K562 (cell line): Measurements from ENCODE around the gene RNF144A. TPM values are rescaled to one million over a fixed set of nuclear protein-coding genes. Genes with fewer than 3 reads are reported as not detected.

ENCODE experiments used
- ATAC-seq: fragments of 200-7000 bp; cut with Tn5 transposase; 3 replicates; pipeline ENCODE4 v1.9.1; 2020; ENCODE audit warnings: moderate library complexity
- BruUV-seq: library from RNA; stranded (reverse); fragments of 400-500 nt; replicated peaks from 2 replicates; lab custom pipeline; 2021; lab: Mats Ljungman, UMichigan
- CTCF ChIA-PET: fragments of 300-600 bp; formaldehyde crosslinking; extraction: SDS; loops from one replicate; lab custom pipeline; 2021; ENCODE audit warnings: low intra/inter-chr PET ratio; lab: Yijun Ruan, JAX
- POLR2A ChIA-PET: fragments of 300-600, 350-650 bp; sonication (Branson Sonifier 250); formaldehyde crosslinking; extraction: SDS; loops from one replicate; lab custom pipeline; 2021; ENCODE audit warnings: antibody characterized with exemption, inconsistent platforms; lab: Yijun Ruan, JAX
- DNase-seq, 4 experiments: peaks; one replicate each; pipeline versions ENCODE4 v3.0.0 to v3.0.0-alpha.2; 2011 to 2018; ENCODE audit warnings: low spot score in 3 of 4, mixed read lengths in 3 of 4; ENCODE audit errors: extremely low read depth in 1 of 4
- FAIRE-seq: peaks from 2 replicates; lab custom pipeline; 2011; peaks lifted over from hg19 to GRCh38; lab: Jason Lieb, UNC
- H2AFZ ChIP-seq: 2 replicates; pipeline ENCODE4 v1.6.0; 2011; ENCODE audit warnings: low read depth, low read length, control low read depth, inconsistent platforms
- H3K27ac ChIP-seq: fragments of 200-600 bp; 3 replicates; pipeline ENCODE4 v1.8.0; 2011; ENCODE audit warnings: low read depth, mild to moderate bottlenecking, control low read depth, inconsistent platforms, low read length, moderate library complexity, mixed read lengths; ENCODE audit errors: extremely low read depth
- H3K27me3 ChIP-seq, 2 experiments: fragments of 300-600 bp in 1 of 2; 2 replicates in 1 of 2; 3 replicates in 1 of 2; pipeline versions ENCODE4 v1.6.0 to v1.8.0; 2011; ENCODE audit warnings: inconsistent platforms in 2 of 2, low read length in 2 of 2, mild to moderate bottlenecking in 1 of 2, mixed read lengths in 1 of 2, moderate library complexity in 1 of 2; ENCODE audit not compliant: control insufficient read depth in 2 of 2, insufficient read depth in 2 of 2
- H3K36me3 ChIP-seq: fragments of 300-600 bp; 3 replicates; pipeline ENCODE4 v1.8.0; 2011; ENCODE audit warnings: mild to moderate bottlenecking, low read length, inconsistent platforms; ENCODE audit not compliant: control insufficient read depth, insufficient read depth
- H3K4me1 ChIP-seq, 2 experiments: fragments of 200-600 bp in 1 of 2; replicated peaks in 1 of 2; 2 replicates in 1 of 2; 3 replicates in 1 of 2; pipeline versions ENCODE4 v1.5.1 to v1.8.0; 2011; ENCODE audit warnings: inconsistent platforms in 2 of 2, low read length in 2 of 2, mild to moderate bottlenecking in 1 of 2, mixed read lengths in 1 of 2, moderate library complexity in 1 of 2; ENCODE audit not compliant: control insufficient read depth in 2 of 2, insufficient read depth in 2 of 2
- H3K4me2 ChIP-seq: 2 replicates; pipeline ENCODE4 v1.6.1; 2011; ENCODE audit warnings: low read length, control low read depth, inconsistent platforms, mixed read lengths; ENCODE audit not compliant: insufficient read depth
- H3K4me3 ChIP-seq: fragments of 200-600 bp; sonication (generic), shearing (Covaris generic); 2 replicates; pipeline ENCODE4 v1.5.1; 2016; ENCODE audit warnings: control low read depth, inconsistent platforms
- H3K79me2 ChIP-seq: fragments of 200-600 bp; 3 replicates; pipeline ENCODE4 v1.8.0; 2011; ENCODE audit warnings: low read length, inconsistent platforms; ENCODE audit not compliant: control insufficient read depth, insufficient read depth
- H3K9ac ChIP-seq, 2 experiments: 2 replicates each; pipeline versions ENCODE4 v1.6.0 to v1.6.1; 2011; ENCODE audit warnings: low read depth in 2 of 2, low read length in 2 of 2, control low read depth in 1 of 2, inconsistent platforms in 1 of 2, mild to moderate bottlenecking in 1 of 2, mixed read lengths in 1 of 2; ENCODE audit not compliant: insufficient read depth in 1 of 2
- H3K9me1 ChIP-seq: one replicate; pipeline ENCODE4 v1.6.0; 2011; ENCODE audit warnings: inconsistent platforms, mild to moderate bottlenecking, low read length, moderate library complexity; ENCODE audit not compliant: control insufficient read depth, insufficient read depth
- H3K9me3 ChIP-seq: replicated peaks from 2 replicates; pipeline ENCODE4 v1.5.1; 2011; ENCODE audit warnings: low read depth, low read length, inconsistent platforms; ENCODE audit not compliant: control insufficient read depth, insufficient read depth
- H4K20me1 ChIP-seq: replicated peaks from 2 replicates; pipeline ENCODE4 v1.6.1; 2011; ENCODE audit warnings: low read length, inconsistent platforms, mixed read lengths; ENCODE audit not compliant: control insufficient read depth, insufficient read depth
- BDP1 ChIP-seq: IDR thresholded peaks from 3 replicates; pipeline ENCODE4 v1.6.1; 2011; ENCODE audit not compliant: insufficient read length, insufficient read depth
- CAMTA2 ChIP-seq: fragments of 250-450 bp; sonication (Bioruptor Pico); conservative IDR thresholded peaks from 2 replicates; pipeline ENCODE4 v1.5.1; 2022
- CBFA2T3 ChIP-seq: fragments of 450-650 bp; IDR thresholded peaks from 2 replicates; pipeline ENCODE4 v1.6.1; 2017
- HSF4 ChIP-seq: fragments of 250-450 bp; sonication (Bioruptor Pico); IDR thresholded peaks from 2 replicates; pipeline ENCODE4 v2.1.2; 2022; ENCODE audit warnings: mild to moderate bottlenecking, moderate library complexity, borderline replicate concordance
- KAT2B ChIP-seq: IDR thresholded peaks from one replicate; pipeline ENCODE4 v1.6.1; 2012; ENCODE audit warnings: low read depth, mild to moderate bottlenecking, control low read depth, inconsistent platforms, low read length, moderate library complexity
- KAT8 ChIP-seq: fragments of 450-650 bp; IDR thresholded peaks from 2 replicates; pipeline ENCODE4 v1.6.1; 2016; ENCODE audit warnings: low read depth, mild to moderate bottlenecking
- KDM4B ChIP-seq, 2 experiments: fragments of 450-650 bp in 1 of 2; sonication (generic) in 1 of 2; IDR thresholded peaks; 2 replicates each; pipeline ENCODE4 v1.6.1; 2016 to 2017; ENCODE audit warnings: borderline replicate concordance in 2 of 2, antibody characterized with exemption in 1 of 2, low read depth in 1 of 2, mild to moderate bottlenecking in 1 of 2
- NR2F6 ChIP-seq: fragments of 450-650 bp; formaldehyde crosslinking; IDR thresholded peaks from 2 replicates; pipeline ENCODE4 v1.4.0; 2020; ENCODE audit warnings: mild to moderate bottlenecking
- SMAD2 ChIP-seq: fragments of 150-350 bp; IDR thresholded peaks from 2 replicates; pipeline ENCODE4 v1.6.1; 2014; ENCODE audit warnings: low read depth, mild to moderate bottlenecking, low read length
- SPI1 ChIP-seq: IDR thresholded peaks from 2 replicates; pipeline ENCODE4 v1.6.1; 2011; ENCODE audit warnings: low read depth, low read length, control low read depth, borderline replicate concordance
- ZNF347 ChIP-seq: fragments of 450-650 bp; formaldehyde crosslinking; IDR thresholded peaks from 2 replicates; pipeline ENCODE4 v1.4.0; 2020; ENCODE audit warnings: low read depth, mild to moderate bottlenecking, moderate library complexity
- ZNF778 ChIP-seq: fragments of 450-650 bp; formaldehyde crosslinking; IDR thresholded peaks from 2 replicates; pipeline ENCODE4 v1.4.0; 2020; ENCODE audit warnings: mild to moderate bottlenecking, moderate library complexity
- in situ Hi-C: fragments of 300-500 bp; cut with MboI; formaldehyde crosslinking; loops from 4 replicates; pipeline ENCODE4 v1.15.0; 2018; ENCODE audit warnings: inconsistent platforms, mixed read lengths
- intact Hi-C: fragments of 100-400 bp; cut with micrococcal nuclease; formaldehyde crosslinking; loops from 2 replicates; pipeline ENCODE4 v1.14.2; 2022
- polyA plus RNA-seq, 8 experiments: library from polyadenylated mRNA; depleted of rRNA in 4 of 8; stranded (reverse) in 5 of 8; unstranded in 3 of 8; fragments of >200 nt; fragmentation: Nextera tagmentation in 2 of 8; fragmentation: Illumina TruSeq in 1 of 8; extraction: Ambion mirVana in 2 of 8; extraction: Trizol in 1 of 8; gene quantifications; 2 replicates each; pipeline versions ENCODE4 v1.2.1 to v1.2.3, GENCODE V29; 2011 to 2014; ENCODE audit warnings: inconsistent platforms in 1 of 8, missing spikeins in 1 of 8
- total RNA-seq, 7 experiments: library from RNA; depleted of rRNA in 6 of 7; stranded (reverse); fragments of >200 nt in 6 of 7; fragmentation: Illumina TruSeq in 2 of 7; extraction: Trizol in 2 of 7; gene quantifications; 2 replicates each; pipeline versions ENCODE4 v1.2.1 to v1.2.3, GENCODE V29; 2011 to 2021; ENCODE audit warnings: low replicate concordance in 1 of 7
- TF ChIP-seq, protein P1 (sequence below), 2 experiments: IDR thresholded peaks in 1 of 2; conservative IDR thresholded peaks in 1 of 2; 2 replicates each; pipeline ENCODE4 v1.6.1; 2016; ENCODE audit warnings: low read depth in 2 of 2, mild to moderate bottlenecking in 1 of 2, missing compliant biosample characterization in 1 of 2, missing genetic modification characterization in 1 of 2, moderate library complexity in 1 of 2
- TF ChIP-seq, protein P2 (sequence below): fragments of 250-450 bp; sonication (Bioruptor Pico); IDR thresholded peaks from 2 replicates; pipeline ENCODE4 v1.5.0; 2020; ENCODE audit warnings: mild to moderate bottlenecking, borderline replicate concordance
- TF ChIP-seq, protein P3 (sequence below): fragments of 200-800 bp; sonication (Bioruptor generic); IDR thresholded peaks from 2 replicates; pipeline ENCODE4 v1.6.1; 2017; ENCODE audit warnings: missing genetic modification characterization, missing compliant biosample characterization
- TF ChIP-seq, protein P4 (sequence below): sonication (generic); formaldehyde crosslinking; IDR thresholded peaks from 2 replicates; pipeline ENCODE4 v1.8.1; 2023; ENCODE audit warnings: mild to moderate bottlenecking, missing genetic modification reagents

RNF144A gene
- total and polyA plus RNA-seq, 9 of the 15 experiments (the other 6 are each of a cell fraction or from before 2014, with no cell fraction given): 0.96 to 11.3 (median 6.2) TPM

DNA sequence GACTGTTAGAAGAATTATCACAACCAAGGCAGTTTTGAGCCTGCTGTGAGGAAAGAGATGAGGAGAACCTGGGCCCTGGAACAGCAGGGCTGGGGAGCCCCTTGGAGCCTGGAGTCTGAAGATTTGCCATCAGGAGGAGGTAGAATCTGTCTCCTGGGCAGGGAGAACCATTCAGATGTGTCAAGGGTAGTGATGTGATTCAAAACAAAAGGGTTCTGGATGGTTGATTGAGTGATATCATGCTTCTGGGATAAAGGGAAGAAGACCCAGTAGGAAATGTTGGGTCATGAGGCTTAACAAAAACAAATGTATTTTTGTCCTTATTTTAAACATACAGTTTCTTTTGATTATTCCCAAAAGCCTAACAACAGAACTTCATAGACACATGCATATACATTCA, 28.6 kb downstream of the RNF144A start:
- POLR2A ChIA-PET: no interaction called here
- DNase-seq (no peak), FAIRE-seq (no peak), ATAC-seq (no peak)
- Histone ChIP-seq H3K9ac (no peak overlapping the region), H3K9me3 (no peaks in the 10 kb centered on the region), H3K4me3 (no peak overlapping the region), H3K4me1 (no peaks in the 10 kb centered on the region; a peak in 2 of 5 replicates), H3K9me1 (no peaks in the 10 kb centered on the region), H3K27me3 (no peaks in the 10 kb centered on the region), H2AFZ (no peak overlapping the region), H3K79me2 (no peaks in the 10 kb centered on the region), H4K20me1 (no peaks in the 10 kb centered on the region), H3K4me2 (no peak overlapping the region), H3K27ac (no peak overlapping the region), H3K36me3 (no peaks in the 10 kb centered on the region; the same call in 2 of the 3 replicates)
- TF ChIP-seq, protein P1, sequence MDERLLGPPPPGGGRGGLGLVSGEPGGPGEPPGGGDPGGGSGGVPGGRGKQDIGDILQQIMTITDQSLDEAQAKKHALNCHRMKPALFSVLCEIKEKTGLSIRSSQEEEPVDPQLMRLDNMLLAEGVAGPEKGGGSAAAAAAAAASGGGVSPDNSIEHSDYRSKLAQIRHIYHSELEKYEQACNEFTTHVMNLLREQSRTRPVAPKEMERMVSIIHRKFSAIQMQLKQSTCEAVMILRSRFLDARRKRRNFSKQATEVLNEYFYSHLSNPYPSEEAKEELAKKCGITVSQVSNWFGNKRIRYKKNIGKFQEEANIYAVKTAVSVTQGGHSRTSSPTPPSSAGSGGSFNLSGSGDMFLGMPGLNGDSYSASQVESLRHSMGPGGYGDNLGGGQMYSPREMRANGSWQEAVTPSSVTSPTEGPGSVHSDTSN (CRISPR knock-in tag; IDR thresholded peaks at IDR 0.05; ENCODE audit: low read depth): no peak
- TF ChIP-seq, protein P1 (tag; conservative IDR thresholded peaks at IDR 0.05; ENCODE audit: low read depth): no peak
- TF ChIP-seq SPI1 (no peak), HSF4 (CRISPR knock-in tag) (no peak), KAT2B (no peak), BDP1 (no peak), NR2F6 (CRISPR knock-in tag) (no peak), ZNF347 (no peak), CBFA2T3 (no peak), SMAD2 (no peak), ZNF778 (CRISPR knock-in tag) (no peak), CAMTA2 (no peak), KAT8 (no peak), KDM4B (IDR thresholded peaks at IDR 0.05; ENCODE audit: borderline replicate concordance in 2 of 2, low read depth in 1 of 2) (no peak)
- TF ChIP-seq, protein P2, sequence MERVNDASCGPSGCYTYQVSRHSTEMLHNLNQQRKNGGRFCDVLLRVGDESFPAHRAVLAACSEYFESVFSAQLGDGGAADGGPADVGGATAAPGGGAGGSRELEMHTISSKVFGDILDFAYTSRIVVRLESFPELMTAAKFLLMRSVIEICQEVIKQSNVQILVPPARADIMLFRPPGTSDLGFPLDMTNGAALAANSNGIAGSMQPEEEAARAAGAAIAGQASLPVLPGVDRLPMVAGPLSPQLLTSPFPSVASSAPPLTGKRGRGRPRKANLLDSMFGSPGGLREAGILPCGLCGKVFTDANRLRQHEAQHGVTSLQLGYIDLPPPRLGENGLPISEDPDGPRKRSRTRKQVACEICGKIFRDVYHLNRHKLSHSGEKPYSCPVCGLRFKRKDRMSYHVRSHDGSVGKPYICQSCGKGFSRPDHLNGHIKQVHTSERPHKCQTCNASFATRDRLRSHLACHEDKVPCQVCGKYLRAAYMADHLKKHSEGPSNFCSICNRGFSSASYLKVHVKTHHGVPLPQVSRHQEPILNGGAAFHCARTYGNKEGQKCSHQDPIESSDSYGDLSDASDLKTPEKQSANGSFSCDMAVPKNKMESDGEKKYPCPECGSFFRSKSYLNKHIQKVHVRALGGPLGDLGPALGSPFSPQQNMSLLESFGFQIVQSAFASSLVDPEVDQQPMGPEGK: no peak
- TF ChIP-seq, protein P3, sequence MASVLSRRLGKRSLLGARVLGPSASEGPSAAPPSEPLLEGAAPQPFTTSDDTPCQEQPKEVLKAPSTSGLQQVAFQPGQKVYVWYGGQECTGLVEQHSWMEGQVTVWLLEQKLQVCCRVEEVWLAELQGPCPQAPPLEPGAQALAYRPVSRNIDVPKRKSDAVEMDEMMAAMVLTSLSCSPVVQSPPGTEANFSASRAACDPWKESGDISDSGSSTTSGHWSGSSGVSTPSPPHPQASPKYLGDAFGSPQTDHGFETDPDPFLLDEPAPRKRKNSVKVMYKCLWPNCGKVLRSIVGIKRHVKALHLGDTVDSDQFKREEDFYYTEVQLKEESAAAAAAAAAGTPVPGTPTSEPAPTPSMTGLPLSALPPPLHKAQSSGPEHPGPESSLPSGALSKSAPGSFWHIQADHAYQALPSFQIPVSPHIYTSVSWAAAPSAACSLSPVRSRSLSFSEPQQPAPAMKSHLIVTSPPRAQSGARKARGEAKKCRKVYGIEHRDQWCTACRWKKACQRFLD: no peak
- TF ChIP-seq, protein P4, sequence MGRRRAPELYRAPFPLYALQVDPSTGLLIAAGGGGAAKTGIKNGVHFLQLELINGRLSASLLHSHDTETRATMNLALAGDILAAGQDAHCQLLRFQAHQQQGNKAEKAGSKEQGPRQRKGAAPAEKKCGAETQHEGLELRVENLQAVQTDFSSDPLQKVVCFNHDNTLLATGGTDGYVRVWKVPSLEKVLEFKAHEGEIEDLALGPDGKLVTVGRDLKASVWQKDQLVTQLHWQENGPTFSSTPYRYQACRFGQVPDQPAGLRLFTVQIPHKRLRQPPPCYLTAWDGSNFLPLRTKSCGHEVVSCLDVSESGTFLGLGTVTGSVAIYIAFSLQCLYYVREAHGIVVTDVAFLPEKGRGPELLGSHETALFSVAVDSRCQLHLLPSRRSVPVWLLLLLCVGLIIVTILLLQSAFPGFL (CRISPR knock-in tag): no peak
- in situ Hi-C loops: no loop called here
- CTCF ChIA-PET: no interaction called here
- intact Hi-C loops: no loop called here
- BruUV-seq: no TSS peak
